Astrocyte (in vitro differentiated cells and primary cell): Measurements from ENCODE around the gene PRKG1. TPM values are rescaled to one million over a fixed set of nuclear protein-coding genes. Genes with fewer than 3 reads are reported as not detected.
A peak's percentile ranks its signal among the peaks of the same experiment; 100 is the strongest.

Source experiments
- DNase-seq: peaks from one replicate; pipeline ENCODE4 v3.0.0-alpha.2; 2010; ENCODE audit warnings: low read depth
- FAIRE-seq: peaks from 2 replicates; lab custom pipeline; 2011; peaks lifted over from hg19 to GRCh38; lab: Jason Lieb, UNC
- H2AFZ ChIP-seq: 2 replicates; pipeline ENCODE4 v1.6.0; 2012; ENCODE audit warnings: low read depth, low read length, inconsistent platforms
- H3K27ac ChIP-seq: 2 replicates; pipeline ENCODE4 v1.5.1; 2011; ENCODE audit warnings: low read depth, low read length, inconsistent platforms
- H3K27me3 ChIP-seq: 2 replicates; pipeline ENCODE4 v1.6.0; 2011; ENCODE audit warnings: low read length, inconsistent platforms; ENCODE audit not compliant: insufficient read depth
- H3K36me3 ChIP-seq: 2 replicates; pipeline ENCODE4 v1.5.1; 2011; ENCODE audit warnings: low read length, inconsistent platforms; ENCODE audit not compliant: insufficient read depth
- H3K4me1 ChIP-seq: 2 replicates; pipeline ENCODE4 v1.5.1; 2011; ENCODE audit warnings: low read length, inconsistent platforms; ENCODE audit not compliant: insufficient read depth
- H3K4me2 ChIP-seq: 2 replicates; pipeline ENCODE4 v1.6.0; 2012; ENCODE audit warnings: low read length, inconsistent platforms
- H3K4me3 ChIP-seq: 2 replicates; pipeline ENCODE4 v1.5.1; 2011; ENCODE audit warnings: low read depth, mild to moderate bottlenecking, low read length, inconsistent platforms; ENCODE audit not compliant: insufficient read depth
- H3K79me2 ChIP-seq: 2 replicates; pipeline ENCODE4 v1.6.0; 2012; ENCODE audit warnings: mild to moderate bottlenecking, low read length, inconsistent platforms; ENCODE audit not compliant: insufficient read depth
- H3K9ac ChIP-seq: 2 replicates; pipeline ENCODE4 v1.6.0; 2012; ENCODE audit warnings: mild to moderate bottlenecking, low read length, inconsistent platforms
- H3K9me3 ChIP-seq: 2 replicates; pipeline ENCODE4 v1.5.1; 2012; ENCODE audit warnings: low read depth, mild to moderate bottlenecking, low read length, inconsistent platforms; ENCODE audit not compliant: insufficient read depth
- H4K20me1 ChIP-seq: 2 replicates; pipeline ENCODE4 v1.6.0; 2012; ENCODE audit warnings: low read length, inconsistent platforms; ENCODE audit not compliant: insufficient read depth
- H3K27ac Mint-ChIP-seq: one replicate; pipeline ENCODE4 v1.8.0; 2021; ENCODE audit warnings: mild to moderate bottlenecking, mixed read lengths; ENCODE audit not compliant: unreplicated experiment
- H3K27me3 Mint-ChIP-seq: one replicate; pipeline ENCODE4 v1.8.0; 2021; ENCODE audit warnings: low read depth, mixed read lengths; ENCODE audit not compliant: unreplicated experiment
- H3K36me3 Mint-ChIP-seq: one replicate; pipeline ENCODE4 v1.8.0; 2021; ENCODE audit warnings: low read depth, mixed read lengths; ENCODE audit not compliant: unreplicated experiment
- H3K4me1 Mint-ChIP-seq: one replicate; pipeline ENCODE4 v1.8.0; 2021; ENCODE audit warnings: low read depth, mixed read lengths; ENCODE audit not compliant: unreplicated experiment
- H3K4me3 Mint-ChIP-seq: one replicate; pipeline ENCODE4 v1.8.0; 2021; ENCODE audit warnings: mild to moderate bottlenecking, moderate library complexity, mixed read lengths; ENCODE audit not compliant: unreplicated experiment
- H3K9me3 Mint-ChIP-seq: one replicate; pipeline ENCODE4 v1.8.0; 2021; ENCODE audit warnings: mild to moderate bottlenecking, mixed read lengths; ENCODE audit not compliant: unreplicated experiment
- CTCF ChIP-seq: IDR thresholded peaks from 2 replicates; pipeline ENCODE4 v1.5.1; 2011; ENCODE audit warnings: low read depth, mild to moderate bottlenecking, inconsistent platforms, low read length, moderate library complexity; ENCODE audit not compliant: insufficient read depth
- EZH2 ChIP-seq: IDR thresholded peaks from 2 replicates; pipeline ENCODE4 v1.6.1; 2012; ENCODE audit warnings: mild to moderate bottlenecking, low read length, inconsistent platforms; ENCODE audit not compliant: insufficient read depth
- total RNA-seq: library from RNA; stranded (reverse); gene quantifications from 2 replicates; pipeline ENCODE4 v1.2.1, GENCODE V29; 2021

Gene PRKG1
- total RNA-seq, 1 donor from 2014 or later: 3.1 TPM

- Mint-ChIP-seq H3K27me3 (no peaks in the 10 kb centered on the region), H3K36me3 (no peaks in the 10 kb centered on the region), H3K9me3 (no peaks in the 10 kb centered on the region), H3K27ac (no peak overlapping the region), H3K4me1 (no peaks in the 10 kb centered on the region), H3K4me3 (no peak overlapping the region)
- no peaks in the 10 kb centered on the region for H4K20me1 ChIP-seq
- no peak for FAIRE-seq
- H3K9me3 ChIP-seq: no peaks in the 10 kb centered on the region
- H3K27ac ChIP-seq: no peak overlapping the region
- no peak for TF ChIP-seq EZH2
- TF ChIP-seq CTCF: no peak
- no peaks in the 10 kb centered on the region for H3K79me2 ChIP-seq
- no peaks in the 10 kb centered on the region for H3K4me1 ChIP-seq
- no peak overlapping the region for H2AFZ ChIP-seq
- H3K27me3 ChIP-seq: no peaks in the 10 kb centered on the region
- no peak overlapping the region for H3K9ac ChIP-seq
- H3K4me2 ChIP-seq: no peak overlapping the region
- H3K36me3 ChIP-seq: no peaks in the 10 kb centered on the region
- no peak overlapping the region for H3K4me3 ChIP-seq
- no peak for DNase-seq
Measured at GRCh38 chr10:51066231-51066630, 8.1 kb upstream of the PRKG1 start.

GRCh38 chr10:51072210-51072609, 2.1 kb upstream of the PRKG1 start:
- Mint-ChIP-seq H3K4me1 (no peaks in the 10 kb centered on the region), H3K36me3 (no peaks in the 10 kb centered on the region), H3K27ac (no peak overlapping the region), H3K4me3 (no peak overlapping the region), H3K27me3 (peaks cover 30% of the 10 kb centered on the region), H3K9me3 (no peaks in the 10 kb centered on the region)
- TF ChIP-seq CTCF (no peak), EZH2 (no peak)
- no peaks in the 10 kb centered on the region for H3K9me3 ChIP-seq
- no peaks in the 10 kb centered on the region for H3K4me1 ChIP-seq
- FAIRE-seq (no peak), DNase-seq (no peak)
- H4K20me1 ChIP-seq: no peaks in the 10 kb centered on the region
- no peak overlapping the region for H2AFZ ChIP-seq
- peaks cover 6% of the 10 kb centered on the region for H3K27me3 ChIP-seq
- H3K4me3 ChIP-seq: no peak overlapping the region
- no peak overlapping the region for H3K9ac ChIP-seq
- no peaks in the 10 kb centered on the region for H3K79me2 ChIP-seq
- H3K36me3 ChIP-seq: no peaks in the 10 kb centered on the region
- no peak overlapping the region for H3K4me2 ChIP-seq
- H3K27ac ChIP-seq: no peak overlapping the region

- Histone ChIP-seq H3K4me3 (peak overlapping the region; percentile 84), H4K20me1 (no peaks in the 10 kb centered on the region), H3K4me1 (no peaks in the 10 kb centered on the region), H3K27me3 (peaks cover 6% of the 10 kb centered on the region), H3K9me3 (no peaks in the 10 kb centered on the region), H3K79me2 (no peaks in the 10 kb centered on the region), H3K27ac (no peak overlapping the region), H3K36me3 (no peaks in the 10 kb centered on the region), H3K4me2 (peak overlapping the region; percentile 95), H2AFZ (no peak overlapping the region), H3K9ac (peak overlapping the region; percentile 77)
- Mint-ChIP-seq H3K27ac (no peak overlapping the region), H3K27me3 (peaks cover 30% of the 10 kb centered on the region), H3K4me3 (peak overlapping the region; percentile 95), H3K9me3 (no peaks in the 10 kb centered on the region), H3K4me1 (no peaks in the 10 kb centered on the region), H3K36me3 (no peaks in the 10 kb centered on the region)
- no peak for FAIRE-seq
- TF ChIP-seq EZH2 (no peak), CTCF (no peak)
- no peak for DNase-seq
Measured at GRCh38 chr10:51072921-51073434, 1.3 kb upstream of the PRKG1 start.
